HepG2 (cell line): Measurements from ENCODE around the gene NFXL1. TPM values are rescaled to one million over a fixed set of nuclear protein-coding genes. Genes with fewer than 3 reads are reported as not detected.

ENCODE experiments used
- ELF1 ChIP-seq: sonication (generic); formaldehyde crosslinking; IDR thresholded peaks from 2 replicates; pipeline ENCODE4 v1.4.0; 2020; ENCODE audit warnings: missing genetic modification reagents
- FOXA1 ChIP-seq, 2 experiments: fragments of 450-650 bp in 1 of 2; sonication (generic) in 1 of 2; formaldehyde crosslinking in 1 of 2; IDR thresholded peaks; 2 replicates each; pipeline versions ENCODE4 v1.4.0 to v1.6.1; 2016 to 2020; ENCODE audit warnings: missing genetic modification reagents in 1 of 2
- HDAC1 ChIP-seq: sonication (generic); formaldehyde crosslinking; IDR thresholded peaks from 2 replicates; pipeline ENCODE4 v1.5.1; 2020; ENCODE audit warnings: mild to moderate bottlenecking, missing genetic modification reagents
- KMT2A ChIP-seq: sonication (generic); formaldehyde crosslinking; IDR thresholded peaks from 2 replicates; pipeline ENCODE4 v1.4.0; 2020; ENCODE audit warnings: missing genetic modification reagents
- MLLT10 ChIP-seq: sonication (generic); formaldehyde crosslinking; IDR thresholded peaks from 2 replicates; pipeline ENCODE4 v1.4.0; 2020; ENCODE audit warnings: missing genetic modification reagents
- NFATC3 ChIP-seq: sonication (generic); formaldehyde crosslinking; IDR thresholded peaks from 2 replicates; pipeline ENCODE4 v1.5.1; 2020; ENCODE audit warnings: mild to moderate bottlenecking, missing genetic modification reagents
- NFKB2 ChIP-seq: sonication (generic); formaldehyde crosslinking; IDR thresholded peaks from 2 replicates; pipeline ENCODE4 v1.4.0; 2020; ENCODE audit warnings: missing genetic modification reagents, borderline replicate concordance
- ONECUT2 ChIP-seq: sonication (generic); formaldehyde crosslinking; IDR thresholded peaks from 2 replicates; pipeline ENCODE4 v1.4.0; 2020; ENCODE audit warnings: missing genetic modification reagents
- POLR2AphosphoS2 ChIP-seq: IDR thresholded peaks from 2 replicates; pipeline ENCODE4 v1.6.1; 2011; ENCODE audit warnings: low read depth, low read length, improper control_type of control experiment
- SOX13 ChIP-seq, 3 experiments: fragments of 450-650 bp in 1 of 3; sonication (generic) in 1 of 3; formaldehyde crosslinking in 1 of 3; IDR thresholded peaks in 2 of 3; conservative IDR thresholded peaks in 1 of 3; 2 replicates each; pipeline versions ENCODE4 v1.5.0 to v1.6.1; 2016 to 2020; ENCODE audit warnings: antibody characterized with exemption in 1 of 3, mild to moderate bottlenecking in 1 of 3, missing compliant biosample characterization in 1 of 3, missing genetic modification reagents in 1 of 3, moderate library complexity in 1 of 3
- THAP8 ChIP-seq: sonication (generic); formaldehyde crosslinking; IDR thresholded peaks from 2 replicates; pipeline ENCODE4 v1.5.1; 2020; ENCODE audit warnings: missing genetic modification reagents, mild to moderate bottlenecking, borderline replicate concordance
- YEATS4 ChIP-seq: sonication (generic); formaldehyde crosslinking; IDR thresholded peaks from 2 replicates; pipeline ENCODE4 v1.4.0; 2020; ENCODE audit warnings: missing genetic modification reagents, borderline replicate concordance
- ZFY ChIP-seq: sonication (generic); formaldehyde crosslinking; IDR thresholded peaks from 2 replicates; pipeline ENCODE4 v1.4.0; 2020; ENCODE audit warnings: missing genetic modification reagents
- ZMYM3 ChIP-seq: sonication (generic); formaldehyde crosslinking; IDR thresholded peaks from 2 replicates; pipeline ENCODE4 v1.5.1; 2020; ENCODE audit warnings: mild to moderate bottlenecking, missing genetic modification reagents
- ZNF335 ChIP-seq: sonication (generic); formaldehyde crosslinking; IDR thresholded peaks from 2 replicates; pipeline ENCODE4 v1.4.0; 2020; ENCODE audit warnings: missing genetic modification reagents
- ZNF350 ChIP-seq: sonication (generic); formaldehyde crosslinking; IDR thresholded peaks from 2 replicates; pipeline ENCODE4 v1.4.0; 2020; ENCODE audit warnings: mild to moderate bottlenecking, low read depth, missing genetic modification reagents, borderline replicate concordance
- ZNF839 ChIP-seq: sonication (generic); formaldehyde crosslinking; IDR thresholded peaks from 2 replicates; pipeline ENCODE4 v1.4.0; 2020; ENCODE audit warnings: missing genetic modification reagents, mild to moderate bottlenecking, borderline replicate concordance
- ZNF891 ChIP-seq: sonication (generic); formaldehyde crosslinking; IDR thresholded peaks from 2 replicates; pipeline ENCODE4 v1.5.0; 2020; ENCODE audit warnings: mild to moderate bottlenecking, missing genetic modification reagents
- ZXDC ChIP-seq: sonication (generic); formaldehyde crosslinking; IDR thresholded peaks from 2 replicates; pipeline ENCODE4 v1.5.0; 2020; ENCODE audit warnings: mild to moderate bottlenecking, missing genetic modification reagents
- polyA plus RNA-seq, 8 experiments: library from polyadenylated mRNA; depleted of rRNA in 3 of 8; stranded (reverse) in 7 of 8; unstranded in 1 of 8; fragments of >200 nt; fragmentation: Illumina TruSeq in 4 of 8; extraction: Trizol in 4 of 8; gene quantifications; 2 replicates each; pipeline versions ENCODE4 v1.2.1 to v1.2.3, GENCODE V29; 2011 to 2016; ENCODE audit warnings: low read depth in 4 of 8, missing spikeins in 1 of 8, mixed read lengths in 1 of 8; ENCODE audit not compliant: insufficient read depth in 1 of 8
- total RNA-seq, 5 experiments: library from RNA; depleted of rRNA; stranded (reverse); fragments of >200 nt; fragmentation: Illumina TruSeq; extraction: Trizol; gene quantifications; 2 replicates each; pipeline ENCODE4 v1.2.3, GENCODE V29; 2016; ENCODE audit warnings: low read depth in 1 of 5
- TF ChIP-seq, protein P1 (sequence below): fragments of 450-650 bp; IDR thresholded peaks from 2 replicates; pipeline ENCODE4 v1.6.1; 2016
- TF ChIP-seq, protein P2 (sequence below): conservative IDR thresholded peaks from 2 replicates; pipeline ENCODE4 v1.6.1; 2018; ENCODE audit warnings: missing genetic modification reagents

NFXL1 gene
- total and polyA plus RNA-seq, 2 of the 13 experiments (the other 11 are each of a cell fraction or from before 2014, with no cell fraction given) = 12.0 to 18.6 TPM

DNA sequence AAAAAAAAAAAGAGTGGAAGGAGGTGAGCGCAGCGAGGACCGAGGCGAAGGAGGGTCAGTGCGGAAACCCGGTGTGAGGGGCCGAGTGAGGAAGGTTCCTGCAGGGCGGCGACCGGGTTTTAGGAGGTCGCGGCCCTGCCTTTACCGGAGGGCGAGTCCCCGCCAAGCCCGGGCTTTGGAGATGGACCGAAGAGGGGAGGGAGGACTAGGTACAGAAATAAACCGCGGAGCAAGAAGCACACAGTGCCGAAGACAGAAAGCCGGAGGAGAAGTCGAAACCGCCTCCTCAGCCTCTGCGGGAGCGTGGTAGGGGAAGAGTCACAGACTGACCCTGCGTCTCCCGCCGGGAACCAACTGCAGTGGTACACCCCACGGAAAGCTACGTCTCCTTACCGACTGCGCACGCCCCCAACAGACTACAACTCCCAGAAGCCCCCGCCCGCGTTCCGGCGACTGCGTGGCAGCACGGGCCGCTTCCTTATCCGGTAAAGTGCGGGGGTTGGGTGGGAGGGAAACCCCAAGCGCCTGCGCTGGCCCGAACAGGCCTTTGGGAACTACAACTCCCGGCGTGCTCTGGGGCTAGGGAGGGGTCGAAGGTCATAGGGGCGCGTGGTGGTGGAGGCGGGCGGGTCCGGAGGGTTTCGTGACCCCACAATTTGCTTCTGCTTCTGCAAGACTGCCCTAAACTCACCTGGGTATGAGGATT is at the start of gene NFXL1 (continued):
- TF ChIP-seq ZXDC (CRISPR knock-in tag) (no peak), SOX13 (IDR thresholded peaks at IDR 0.05) (no peak), SOX13 (CRISPR knock-in tag; conservative IDR thresholded peaks at IDR 0.05 in 1 of 2, IDR thresholded peaks at IDR 0.05 in 1 of 2) (peak in 1 of 2 experiments; percentile 33; a peak in 1 of 4 replicates), ONECUT2 (0 out of 2 replicates have a peak, but pooled peaks have one; percentile 24), ZFY (CRISPR knock-in tag) (peak; percentile 94), ZNF350 (CRISPR knock-in tag) (peak; percentile 65), KMT2A (CRISPR knock-in tag) (peak; percentile 72), MLLT10 (CRISPR knock-in tag) (no peak), NFATC3 (0 out of 2 replicates have a peak, but pooled peaks have one; percentile 44), ZNF335 (CRISPR knock-in tag) (peak; percentile 58; the same call in 1 of the 2 replicates), FOXA1 (IDR thresholded peaks at IDR 0.05) (no peak), FOXA1 (CRISPR knock-in tag; IDR thresholded peaks at IDR 0.05) (0 out of 2 replicates have a peak, but pooled peaks have one; percentile 11), ZMYM3 (no peak), NFKB2 (CRISPR knock-in tag) (peak; percentile 21; the same call in 1 of the 2 replicates), ZNF839 (no peak), YEATS4 (CRISPR knock-in tag) (no peak; the same call in 1 of the 2 replicates), HDAC1 (CRISPR knock-in tag) (peak; percentile 63; the same call in 1 of the 2 replicates), ZNF891 (no peak), THAP8 (CRISPR knock-in tag) (no peak; the same call in 1 of the 2 replicates), ELF1 (peak; percentile 92), POLR2AphosphoS2 (0 out of 2 replicates have a peak, but pooled peaks have one; percentile 74)
- TF ChIP-seq, protein P1, sequence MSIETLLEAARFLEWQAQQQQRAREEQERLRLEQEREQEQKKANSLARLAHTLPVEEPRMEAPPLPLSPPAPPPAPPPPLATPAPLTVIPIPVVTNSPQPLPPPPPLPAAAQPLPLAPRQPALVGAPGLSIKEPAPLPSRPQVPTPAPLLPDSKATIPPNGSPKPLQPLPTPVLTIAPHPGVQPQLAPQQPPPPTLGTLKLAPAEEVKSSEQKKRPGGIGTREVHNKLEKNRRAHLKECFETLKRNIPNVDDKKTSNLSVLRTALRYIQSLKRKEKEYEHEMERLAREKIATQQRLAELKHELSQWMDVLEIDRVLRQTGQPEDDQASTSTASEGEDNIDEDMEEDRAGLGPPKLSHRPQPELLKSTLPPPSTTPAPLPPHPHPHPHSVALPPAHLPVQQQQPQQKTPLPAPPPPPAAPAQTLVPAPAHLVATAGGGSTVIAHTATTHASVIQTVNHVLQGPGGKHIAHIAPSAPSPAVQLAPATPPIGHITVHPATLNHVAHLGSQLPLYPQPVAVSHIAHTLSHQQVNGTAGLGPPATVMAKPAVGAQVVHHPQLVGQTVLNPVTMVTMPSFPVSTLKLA = peak; percentile 57
- TF ChIP-seq, protein P2, sequence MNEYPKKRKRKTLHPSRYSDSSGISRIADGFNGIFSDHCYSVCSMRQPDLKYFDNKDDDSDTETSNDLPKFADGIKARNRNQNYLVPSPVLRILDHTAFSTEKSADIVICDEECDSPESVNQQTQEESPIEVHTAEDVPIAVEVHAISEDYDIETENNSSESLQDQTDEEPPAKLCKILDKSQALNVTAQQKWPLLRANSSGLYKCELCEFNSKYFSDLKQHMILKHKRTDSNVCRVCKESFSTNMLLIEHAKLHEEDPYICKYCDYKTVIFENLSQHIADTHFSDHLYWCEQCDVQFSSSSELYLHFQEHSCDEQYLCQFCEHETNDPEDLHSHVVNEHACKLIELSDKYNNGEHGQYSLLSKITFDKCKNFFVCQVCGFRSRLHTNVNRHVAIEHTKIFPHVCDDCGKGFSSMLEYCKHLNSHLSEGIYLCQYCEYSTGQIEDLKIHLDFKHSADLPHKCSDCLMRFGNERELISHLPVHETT (CRISPR knock-in tag) = peak; percentile 48; the same call in 1 of the 2 replicates
